NCI-H2107 treated with DMSO at 0.1 percent for 48 hours (cell line): ENCODE measurements around the gene DLL4.
"Not testable (repeated sequence)": the region's sequence is repeated elsewhere in the genome, so short reads cannot be mapped to it uniquely, and the experiment has no call there.

ENCODE experiments used
- DNase-seq: peaks from one replicate; lab custom pipeline; 2025; ENCODE audit not compliant: unreplicated experiment; lab: John Stamatoyannopoulos, UW

DLL4 gene

DNA sequence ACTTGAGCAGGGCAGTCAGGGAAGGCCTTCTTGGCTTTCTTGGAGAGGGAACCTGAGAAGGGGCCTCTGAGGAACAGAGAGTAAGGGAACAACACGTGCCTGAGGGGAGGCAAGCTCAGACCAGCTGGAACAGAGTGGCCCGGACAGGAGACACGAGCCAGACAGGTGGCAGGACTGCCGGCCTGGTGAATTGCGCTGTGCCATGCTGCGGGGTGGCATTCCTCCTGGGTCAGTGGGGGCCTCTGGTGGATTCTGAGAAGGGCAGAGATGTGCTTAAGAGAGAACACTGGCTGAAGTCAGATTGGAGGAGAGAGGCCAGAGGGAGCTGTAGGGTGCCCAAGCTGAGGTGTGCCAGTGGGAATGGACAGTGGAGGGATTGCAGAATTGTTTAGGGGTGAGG is 29.0 kb downstream of the DLL4 start:
- no peak for DNase-seq

DNA sequence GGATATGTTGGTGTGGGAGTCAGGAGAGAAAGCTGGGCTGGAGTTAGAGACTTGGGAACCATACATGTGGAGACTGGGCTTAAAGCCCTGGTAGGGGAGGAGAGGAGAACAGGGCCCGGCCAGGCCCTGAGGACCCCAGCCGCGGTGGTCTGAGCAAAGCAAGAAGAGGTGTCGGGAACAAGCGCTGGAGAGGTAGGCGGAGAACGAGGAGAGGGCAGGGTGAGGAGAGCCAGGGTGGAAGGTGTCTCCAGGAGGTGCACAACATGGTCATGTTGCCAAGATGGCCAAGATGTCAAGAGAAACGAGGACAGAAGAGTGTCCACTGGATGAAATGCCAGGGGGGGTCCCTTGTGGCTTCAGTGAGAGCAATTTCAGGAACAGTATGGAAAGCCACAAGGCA is 29.6 kb downstream of the DLL4 start:
- DNase-seq: no peak

DNA sequence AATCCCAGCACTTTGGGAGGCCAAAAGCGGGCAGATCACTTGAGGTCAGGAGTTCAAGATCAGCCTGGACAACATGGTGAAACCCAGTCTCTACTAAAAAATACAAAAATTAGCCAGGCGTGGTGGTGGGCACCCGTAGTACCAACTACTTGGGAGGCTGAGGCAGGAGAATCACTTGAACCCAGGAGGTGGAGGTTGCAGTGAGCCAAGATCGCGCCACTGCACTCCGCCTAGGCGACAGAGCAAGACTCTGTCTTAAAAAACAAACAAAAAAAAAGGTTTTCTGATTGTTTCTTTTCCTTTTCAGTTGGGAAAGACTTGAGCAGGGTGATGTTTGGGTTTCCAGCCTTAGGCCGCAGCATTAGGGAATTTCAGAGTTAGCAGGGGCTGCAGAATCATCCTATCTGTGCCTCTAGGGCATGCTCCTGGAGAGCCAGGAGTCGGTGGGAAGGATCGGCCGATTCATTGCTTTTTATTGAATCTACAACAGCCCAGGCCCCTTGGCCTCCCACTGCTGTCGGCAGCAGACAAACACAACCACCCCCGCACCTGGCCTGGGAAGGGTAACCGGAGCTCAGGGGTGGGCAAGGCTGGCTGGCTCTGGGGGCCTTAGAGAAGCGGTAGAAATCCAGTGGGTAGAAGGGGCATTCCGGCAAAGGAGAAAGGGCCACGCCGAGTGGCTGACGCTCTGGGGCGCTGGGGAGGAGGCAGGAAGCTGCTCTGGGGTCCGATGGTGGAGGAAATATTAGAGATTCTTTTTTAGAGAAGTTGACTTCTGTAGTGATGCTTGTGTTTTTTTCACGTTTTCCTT is 30.4 kb downstream of the DLL4 start:
- no peak for DNase-seq

DNA sequence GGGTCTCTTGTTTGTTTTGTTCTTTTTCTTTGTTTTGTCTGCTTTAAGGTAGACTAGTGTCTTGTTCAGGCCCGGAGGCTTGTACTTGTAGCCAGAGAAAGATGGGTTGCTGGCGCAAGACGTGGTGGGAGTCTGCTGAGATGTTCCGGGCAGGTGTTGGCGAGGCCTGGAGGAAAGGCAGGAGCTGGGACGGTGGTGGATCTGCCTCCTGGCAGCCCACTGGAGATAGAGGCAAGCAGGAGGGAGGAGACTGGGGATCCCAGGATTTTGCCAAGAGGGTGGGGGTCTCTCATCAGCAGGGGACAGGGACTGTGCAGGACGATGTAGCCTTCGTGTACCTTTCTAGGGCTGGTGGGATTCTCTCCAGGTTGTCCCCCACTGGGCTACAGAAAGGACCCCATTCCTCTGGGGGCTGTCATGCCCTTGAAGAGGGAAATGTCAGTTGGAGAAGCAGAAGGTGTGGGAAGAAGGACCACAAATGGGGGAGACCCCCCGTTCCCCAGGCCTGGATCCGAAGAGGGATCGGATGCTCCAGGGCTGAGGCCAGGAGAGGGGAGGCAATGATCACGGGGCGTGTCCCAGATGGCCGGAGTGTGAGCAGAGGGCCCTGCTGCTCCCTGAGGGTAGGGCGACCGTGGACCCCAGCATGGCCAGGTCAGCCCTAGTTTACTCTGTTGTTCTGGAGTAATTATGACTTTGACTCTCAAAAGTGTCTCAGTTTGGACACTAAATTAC is 31.2 kb downstream of the DLL4 start:
- no peak for DNase-seq

DNA sequence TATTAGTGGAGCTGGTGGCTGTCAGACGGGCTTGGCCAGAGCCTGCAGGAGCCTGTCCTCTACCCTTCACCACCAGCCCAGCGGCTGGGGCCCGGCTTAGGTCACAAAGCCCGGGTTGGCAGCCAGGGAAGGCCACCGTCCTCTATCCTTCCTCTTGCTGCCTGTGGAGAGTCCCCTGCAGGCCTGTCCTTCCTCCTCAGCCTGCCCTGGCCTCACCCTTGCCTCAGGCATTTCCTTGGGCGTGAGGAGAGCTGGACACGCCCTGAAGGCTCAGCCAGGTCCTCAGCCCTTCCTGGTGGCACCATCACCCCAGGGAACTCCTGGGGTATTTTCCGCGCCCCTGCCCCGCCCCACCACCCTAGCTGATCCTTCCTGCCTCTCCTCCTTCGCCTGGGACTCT is 31.8 kb downstream of the DLL4 start:
- DNase-seq: no peak

DNA sequence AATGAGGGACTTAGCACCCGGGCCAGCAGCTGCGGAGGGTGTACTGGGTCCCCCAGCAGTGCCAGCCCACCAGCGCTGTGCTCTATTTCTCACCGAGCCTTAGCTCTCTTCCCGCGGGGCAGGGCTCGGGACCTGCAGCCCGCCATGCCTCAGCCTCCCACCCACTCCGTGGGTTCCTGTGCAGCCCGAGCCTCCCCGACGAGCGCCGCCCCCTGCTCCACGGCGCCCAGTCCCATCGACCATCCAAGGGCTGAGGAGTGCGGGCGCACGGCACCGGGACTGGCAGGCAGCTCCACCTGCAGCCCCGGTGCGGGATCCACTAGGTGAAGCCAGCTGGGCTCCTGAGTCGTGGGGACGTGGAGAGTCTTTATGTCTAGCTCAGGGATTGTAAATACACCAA is 32.6 kb downstream of the DLL4 start:
- DNase-seq: not testable (repeated sequence)

DNA sequence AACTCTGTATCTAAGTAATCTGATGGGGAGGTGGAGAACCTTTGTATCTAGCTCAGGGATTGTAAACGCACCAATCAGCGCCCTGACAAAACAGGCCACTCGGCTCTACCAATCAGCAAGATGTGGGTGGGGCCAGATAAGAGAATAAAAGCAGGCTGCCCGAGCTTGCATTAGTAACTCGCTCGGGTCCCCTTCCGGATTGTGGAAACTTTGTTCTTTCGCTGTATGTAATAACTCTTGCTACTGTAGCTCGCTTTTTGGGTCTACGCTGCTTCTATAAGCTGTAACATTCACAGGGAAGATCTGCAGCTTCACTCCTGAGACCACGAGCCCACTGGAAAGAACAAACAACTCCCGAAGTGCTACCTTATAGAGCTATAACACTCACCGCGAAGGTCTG is 33.2 kb downstream of the DLL4 start:
- not testable (repeated sequence) for DNase-seq

DNA sequence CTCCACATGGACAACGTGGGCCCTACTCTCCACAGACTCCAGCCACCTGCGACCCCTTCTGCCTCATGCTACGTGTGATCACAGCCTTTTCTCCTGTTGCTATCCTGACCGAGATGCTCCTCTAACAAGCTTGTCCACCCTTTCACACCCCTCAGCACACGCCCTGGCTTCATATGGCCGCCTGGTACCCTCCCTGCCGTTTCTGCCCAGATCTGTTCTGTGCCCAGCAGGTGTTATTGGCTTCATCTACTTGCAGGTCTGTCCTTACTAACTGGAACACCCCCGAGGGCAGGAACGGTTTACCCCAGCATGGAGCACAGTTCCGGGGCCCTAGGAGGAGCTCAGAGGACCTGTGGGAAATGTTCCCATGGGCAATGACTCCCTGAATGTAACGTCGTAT is 34.1 kb downstream of the DLL4 start:
- no peak for DNase-seq

DNA sequence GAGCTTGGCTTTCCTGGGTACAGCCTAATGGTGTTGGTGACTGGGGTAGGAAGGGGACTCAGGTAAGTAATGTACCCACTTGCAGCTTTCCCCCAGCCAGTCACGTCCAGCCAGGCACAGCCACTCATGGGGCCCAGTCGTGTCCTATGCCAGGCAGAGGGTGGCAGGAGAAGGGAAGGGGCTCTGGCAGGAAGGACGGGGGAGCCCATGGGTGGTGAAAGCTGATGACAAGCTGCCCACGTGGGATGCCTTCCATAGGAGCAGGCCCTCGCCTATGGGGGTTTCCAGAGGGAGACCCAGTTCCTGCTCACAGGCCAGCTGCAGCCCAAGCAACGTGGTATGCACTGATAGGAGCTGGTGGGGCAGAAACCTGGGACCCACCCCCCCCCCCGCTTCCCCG is 34.9 kb downstream of the DLL4 start:
- no peak for DNase-seq

DNA sequence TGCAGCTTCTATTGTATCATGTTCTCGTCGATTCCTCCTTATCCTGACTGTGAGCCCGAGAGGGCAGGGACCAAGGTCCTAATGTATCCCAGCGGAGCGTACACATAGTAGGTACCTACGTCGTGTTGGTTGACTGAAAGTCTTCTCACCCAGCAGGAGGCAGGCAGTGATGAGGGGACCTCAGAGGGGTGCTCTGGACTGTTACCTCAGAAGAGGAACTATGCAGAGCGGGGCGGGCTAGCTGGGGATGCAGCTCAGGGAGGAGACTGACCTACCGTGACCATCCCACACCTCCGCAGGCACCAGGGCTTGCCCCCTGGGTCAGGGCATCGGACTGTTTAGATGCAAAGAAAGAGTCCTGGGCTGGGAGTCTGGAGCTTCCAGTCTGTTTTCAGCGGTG is 35.5 kb downstream of the DLL4 start:
- no peak for DNase-seq

DNA sequence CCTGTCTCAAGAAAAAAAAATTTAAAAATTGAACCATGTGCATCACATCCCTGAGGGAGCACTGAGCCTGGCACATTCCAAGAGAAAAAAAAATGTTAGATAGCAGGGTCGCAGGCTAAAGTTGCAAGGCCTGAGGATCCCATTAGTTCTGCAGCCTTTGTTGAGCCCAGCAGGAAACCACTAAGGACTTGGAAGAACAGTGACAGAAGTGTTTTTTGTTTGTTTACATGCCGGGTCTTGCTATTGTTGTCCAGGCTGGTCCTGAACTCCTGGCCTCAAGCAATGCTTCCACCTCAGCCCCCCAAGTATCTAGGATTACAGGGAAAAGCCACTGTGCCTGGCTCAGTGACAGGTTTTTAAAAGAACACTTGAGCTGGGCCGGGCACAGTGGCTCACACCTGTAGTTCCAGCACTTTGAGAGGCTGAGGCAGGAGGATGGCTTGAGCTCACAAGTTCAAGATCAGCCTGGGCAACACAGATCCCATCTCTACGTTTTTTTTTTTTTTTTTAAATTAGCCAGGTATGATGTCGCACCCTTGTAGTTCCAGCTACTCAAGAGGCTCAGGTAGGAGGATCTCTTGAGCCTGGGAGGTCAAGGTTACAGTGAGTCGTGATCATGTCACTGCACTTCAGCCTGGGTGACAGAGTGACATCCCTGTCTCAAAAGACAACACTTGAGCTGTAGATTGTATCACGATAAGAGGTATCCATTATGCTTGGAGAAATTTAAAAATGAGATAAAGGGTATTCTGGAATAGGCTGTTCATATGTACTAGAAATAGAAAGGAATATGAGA is 39.3 kb downstream of the DLL4 start:
- no peak for DNase-seq

DNA sequence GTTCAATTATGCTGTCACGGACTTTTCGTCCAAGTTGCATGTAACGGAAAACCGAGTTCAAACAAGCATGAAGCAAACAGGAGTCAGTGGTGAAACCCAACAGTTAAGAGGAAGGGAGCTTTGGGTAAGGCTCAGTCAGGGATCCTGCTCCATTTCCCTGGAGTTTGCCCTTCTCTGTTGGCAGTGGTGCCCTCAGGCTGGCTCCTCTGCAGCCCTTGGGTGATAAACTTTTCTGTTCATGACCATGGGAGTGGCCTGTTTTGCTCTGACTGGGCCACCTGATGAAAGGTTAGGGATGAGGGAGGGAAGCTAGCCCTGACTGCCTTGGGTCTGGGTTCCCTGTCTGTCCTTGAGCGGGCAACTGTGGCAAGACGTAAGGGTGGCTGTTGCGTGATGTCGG is 40.2 kb downstream of the DLL4 start:
- no peak for DNase-seq

DNA sequence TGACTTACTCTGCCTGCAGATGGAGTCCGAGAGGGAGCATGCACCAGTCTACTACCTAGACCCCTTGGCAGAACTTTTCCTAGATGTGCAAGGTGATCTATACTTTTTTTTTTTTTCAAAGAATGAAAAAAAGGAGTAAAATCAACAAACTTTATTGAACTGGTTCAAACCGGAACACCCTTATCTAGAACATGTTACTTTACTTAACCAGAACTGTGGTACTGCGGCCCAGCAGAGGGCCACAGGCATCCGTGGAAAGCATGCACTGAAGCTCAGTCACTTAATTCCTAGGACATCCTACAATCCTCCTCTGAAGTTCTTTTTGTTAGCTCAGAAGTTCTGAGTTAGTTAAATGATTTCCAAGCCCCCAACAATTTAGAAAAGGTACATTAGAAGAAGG is 45.7 kb downstream of the DLL4 start:
- DNase-seq: no peak

DNA sequence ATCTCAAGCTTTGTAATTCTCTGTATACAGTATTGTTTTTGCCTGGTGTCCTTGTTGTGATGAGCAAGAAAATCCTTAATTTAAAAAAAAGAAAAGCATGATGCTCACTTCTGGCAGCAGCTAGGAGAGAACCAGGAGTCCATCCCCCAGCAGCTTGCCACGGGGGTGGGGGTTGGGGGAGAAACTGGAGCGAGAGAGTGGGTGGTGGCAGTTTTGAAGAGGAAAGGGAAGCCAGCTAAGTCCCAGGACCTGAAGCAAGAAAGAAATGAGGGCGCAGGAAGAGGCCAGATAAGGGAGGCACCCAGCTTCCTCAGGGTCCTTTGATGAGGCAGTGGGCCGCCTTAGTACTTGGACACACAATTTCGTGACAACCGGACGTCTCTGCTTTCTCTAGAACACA is 47.7 kb downstream of the DLL4 start:
- DNase-seq: no peak

DNA sequence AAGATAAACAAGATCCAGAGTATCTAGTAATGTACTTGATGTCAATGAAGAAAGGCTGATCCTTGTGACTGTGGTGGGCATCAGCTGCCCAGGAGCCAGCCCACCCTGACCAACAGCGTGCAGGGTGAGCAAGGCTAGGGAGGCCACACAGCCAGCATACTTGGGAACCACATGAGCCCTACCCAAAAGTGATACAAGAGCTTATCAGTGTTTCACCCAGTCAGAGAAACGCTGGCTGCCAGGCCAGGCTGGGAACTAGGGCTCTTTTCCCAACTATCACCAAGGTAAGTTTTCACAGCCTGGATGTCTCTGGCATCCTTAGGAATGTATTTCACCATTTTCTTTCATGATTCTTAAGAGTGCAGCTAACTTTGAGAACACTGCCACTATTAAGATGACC is 49.0 kb downstream of the DLL4 start:
- DNase-seq: no peak

DNA sequence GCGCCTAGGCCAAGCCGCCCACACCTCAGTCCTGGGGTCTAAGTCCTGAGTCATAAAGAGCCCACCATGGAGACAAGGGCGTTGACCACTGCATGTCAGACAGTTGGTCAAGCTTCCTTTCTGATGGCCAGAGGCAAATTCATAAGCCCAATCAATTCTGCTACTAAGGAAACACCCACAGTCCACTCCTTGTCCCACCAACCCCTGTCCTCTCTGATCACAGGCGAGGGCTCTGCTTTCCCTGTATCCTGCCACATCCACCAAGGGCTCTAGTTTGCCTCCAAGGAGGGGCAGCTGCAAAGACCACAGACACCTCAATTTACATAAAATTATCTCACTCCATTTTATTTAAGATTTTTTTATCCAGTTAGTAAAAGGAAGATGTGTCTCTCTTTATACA is 49.4 kb downstream of the DLL4 start:
- DNase-seq: no peak

DNA sequence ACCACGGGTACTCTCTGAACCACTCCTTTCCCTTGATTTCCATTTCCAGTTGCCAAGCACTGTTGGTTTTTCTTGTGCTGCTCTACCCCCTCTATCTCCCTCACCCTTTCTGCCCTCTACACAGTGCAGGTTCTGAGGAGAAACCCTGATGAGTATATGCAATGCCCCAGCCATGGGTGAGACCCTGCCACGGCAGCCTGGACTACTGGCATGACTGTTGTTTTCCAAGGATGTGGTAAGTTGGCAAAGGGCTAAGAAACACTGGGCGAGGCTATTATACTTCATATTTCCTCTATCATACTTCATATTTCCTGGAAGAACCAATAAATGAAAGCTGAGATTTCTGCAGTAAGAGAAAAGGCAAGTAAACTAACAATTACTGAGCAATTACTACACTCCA is 52.0 kb downstream of the DLL4 start:
- no peak for DNase-seq

DNA sequence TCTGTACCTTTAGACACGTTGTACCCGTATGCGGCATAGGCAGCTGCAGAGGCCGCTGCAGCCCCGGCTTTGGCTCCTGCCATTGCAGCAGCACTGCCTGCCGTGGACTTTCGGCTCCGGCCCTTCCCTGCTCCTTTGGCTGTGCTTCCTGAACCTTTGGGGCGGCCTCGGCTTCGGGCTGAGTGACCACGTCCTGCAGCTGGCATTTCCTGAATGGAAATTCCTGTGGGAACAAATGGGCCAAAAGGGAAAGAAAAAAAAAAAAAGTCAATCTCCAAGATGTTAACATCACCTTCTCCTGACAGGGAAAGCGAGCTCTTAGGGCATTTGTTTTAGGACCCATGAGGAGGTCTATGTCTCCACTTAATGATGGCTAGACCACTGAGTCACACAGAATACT is 53.7 kb downstream of the DLL4 start:
- DNase-seq: no peak

DNA sequence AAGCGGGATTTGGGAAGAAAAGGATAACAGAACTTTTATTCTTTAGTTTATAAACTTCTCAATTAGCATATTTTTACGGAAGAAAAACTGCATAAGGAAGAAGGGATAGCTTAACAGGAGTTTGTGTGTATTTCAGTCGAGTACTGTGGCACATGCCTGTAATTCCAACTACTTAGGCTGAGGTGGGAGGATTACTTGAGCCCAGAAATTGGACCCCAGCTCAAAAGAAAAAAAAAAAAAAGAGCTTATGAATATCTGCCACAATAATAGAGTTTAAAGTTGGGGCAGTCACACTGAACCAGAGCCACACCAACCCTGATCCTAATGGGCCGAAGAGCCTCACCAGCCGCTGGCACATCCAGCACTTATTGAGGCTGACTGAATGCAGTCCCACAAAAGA is 55.3 kb downstream of the DLL4 start:
- no peak for DNase-seq

DNA sequence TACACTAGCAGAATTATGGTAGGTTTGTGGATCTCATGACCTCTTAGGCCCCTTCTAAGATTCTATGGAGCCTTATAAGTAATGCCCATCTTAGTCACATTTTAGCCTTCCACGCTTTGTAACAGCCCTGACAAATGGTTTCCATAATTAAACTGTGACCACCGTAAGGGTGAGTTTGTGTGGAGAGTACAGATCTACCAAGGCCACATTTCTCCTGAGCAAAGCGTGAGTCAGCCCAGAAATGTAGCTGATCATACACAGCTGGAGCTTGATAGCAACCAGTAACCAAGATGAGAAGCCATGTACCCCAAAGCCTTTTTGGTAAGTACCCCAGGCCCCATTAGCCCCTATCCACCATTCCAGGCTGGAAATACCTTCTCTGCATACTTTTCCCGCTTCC is 55.8 kb downstream of the DLL4 start:
- DNase-seq: no peak

DNA sequence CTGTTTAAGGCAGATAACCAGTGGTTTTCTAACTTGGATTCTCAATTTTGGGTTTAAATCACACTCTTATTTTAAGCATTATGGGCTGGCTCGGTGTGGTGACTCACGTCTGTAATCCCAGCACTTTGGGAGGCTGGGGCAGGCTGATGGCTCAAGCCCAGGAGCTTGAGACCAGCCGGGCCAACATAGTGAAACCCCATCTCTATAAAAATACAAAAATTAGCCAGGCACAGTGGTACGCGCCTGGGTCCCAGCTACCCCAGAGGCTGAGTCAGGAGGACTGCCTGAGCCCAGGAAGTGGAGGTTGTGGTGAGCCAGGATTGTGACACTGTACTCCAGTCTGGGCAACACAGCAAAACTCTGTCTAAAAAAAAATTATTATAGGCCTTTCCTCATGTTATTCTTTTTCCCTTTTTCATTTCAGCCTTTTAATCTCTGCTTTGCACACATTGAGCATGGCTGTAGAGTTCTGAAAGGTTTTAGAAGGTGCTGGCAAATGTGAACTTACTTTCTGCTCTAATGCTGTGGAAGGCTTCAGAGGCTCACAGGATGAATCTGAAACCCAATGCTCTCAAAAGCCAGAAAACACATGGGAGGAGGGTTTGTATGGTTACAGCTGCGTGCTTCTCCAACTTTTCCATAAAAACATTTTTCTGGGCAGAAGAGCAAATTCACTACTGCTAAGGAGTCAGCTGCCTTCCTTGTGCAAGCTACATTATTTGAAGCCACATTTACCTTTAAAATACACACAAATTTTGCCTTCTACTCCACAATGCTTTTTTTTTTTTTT is 56.6 kb downstream of the DLL4 start:
- no peak for DNase-seq
